ENCODE measurements around the gene CTNNA1.

Gene CTNNA1

GRCh38 chr5:138938526-138938925 is 185.3 kb downstream of the CTNNA1 start:
- DNase-seq (ENCODE audit: low read depth) = no peak
- H3K4me3 ChIP-seq (ENCODE audit: low read length) = no peak overlapping the region
- TF ChIP-seq CTCF (IDR thresholded peaks at IDR 0.05; ENCODE audit: insufficient read depth, low read depth, low read length, missing control alignments) = no peak

GRCh38 chr5:138942066-138942465 is 188.8 kb downstream of the CTNNA1 start:
- H3K4me3 ChIP-seq (ENCODE audit: low read length) = no peak overlapping the region

GRCh38 chr5:138942861-138943260 is 189.6 kb downstream of the CTNNA1 start:
- no peak overlapping the region for H3K4me3 ChIP-seq (ENCODE audit: low read length)
- DNase-seq (ENCODE audit: low read depth) = no peak
- TF ChIP-seq CTCF (IDR thresholded peaks at IDR 0.05; ENCODE audit: insufficient read depth, low read depth, low read length, missing control alignments) = no peak

More at GRCh38 chr5:138942066-138942465, 188.8 kb downstream of the CTNNA1 start:
- DNase-seq (ENCODE audit: low read depth) = no peak
- TF ChIP-seq CTCF (IDR thresholded peaks at IDR 0.05; ENCODE audit: insufficient read depth, low read depth, low read length, missing control alignments) = no peak

GRCh38 chr5:138943599-138944173 is 190.5 kb downstream of the CTNNA1 start:
- DNase-seq (ENCODE audit: low read depth) = no peak
- no peak overlapping the region for H3K4me3 ChIP-seq (ENCODE audit: low read length)
- no peak for TF ChIP-seq CTCF (IDR thresholded peaks at IDR 0.05; ENCODE audit: insufficient read depth, low read depth, low read length, missing control alignments)

- no peak overlapping the region for H3K4me3 ChIP-seq (ENCODE audit: low read length)
- TF ChIP-seq CTCF (IDR thresholded peaks at IDR 0.05; ENCODE audit: insufficient read depth, low read depth, low read length, missing control alignments) = no peak
- DNase-seq (ENCODE audit: low read depth) = no peak
These were observed 191.5 kb downstream of the CTNNA1 start for GRCh38 chr5:138944527-138945322.

GRCh38 chr5:138945421-138946240 is 192.4 kb downstream of the CTNNA1 start:
- TF ChIP-seq CTCF (IDR thresholded peaks at IDR 0.05; ENCODE audit: insufficient read depth, low read depth, low read length, missing control alignments) = no peak
- no peak for DNase-seq (ENCODE audit: low read depth)
- H3K4me3 ChIP-seq (ENCODE audit: low read length) = no peak overlapping the region

Data from epithelial cell of esophagus (primary cell).